ENCODE measurements around the gene MARCHF3.
"Not testable (repeated sequence)": the region's sequence is repeated elsewhere in the genome, so short reads cannot be mapped to it uniquely, and the experiment has no call there.

MARCHF3 gene

DNA sequence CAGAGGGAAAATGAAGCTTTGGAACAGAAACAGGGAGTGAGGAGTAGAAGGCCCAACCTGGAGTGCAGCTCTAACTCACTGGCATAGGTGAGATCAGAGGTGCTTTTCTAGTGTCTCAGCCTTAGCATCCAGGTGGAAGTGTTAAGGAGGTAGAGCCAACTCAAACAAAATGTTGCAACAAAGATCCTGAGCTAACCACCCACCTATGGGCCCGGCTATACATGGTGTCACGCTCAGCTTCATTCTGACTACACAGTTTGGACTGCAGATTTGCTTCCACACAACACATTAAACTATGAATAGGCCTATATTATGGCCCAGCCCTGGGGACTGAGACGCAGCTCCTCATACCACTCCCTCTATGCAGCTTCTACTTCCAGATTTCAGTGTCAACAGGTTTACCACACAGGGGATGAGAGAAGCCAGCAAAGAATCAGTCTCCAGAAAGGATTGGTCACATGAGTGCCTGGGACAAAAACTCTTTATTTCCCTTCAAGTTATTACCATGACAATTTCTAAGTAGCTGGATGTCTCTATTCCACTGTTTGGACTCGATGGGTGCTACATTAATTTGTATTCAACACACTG lies 34.0 kb upstream of the MARCHF3 start:
- Histone ChIP-seq H3K36me3 (ENCODE audit: control insufficient read depth, insufficient read depth, low read length) (no peaks in the 10 kb centered on the region), H3K27me3 (ENCODE audit: control insufficient read depth, insufficient read depth, low read length) (no peaks in the 10 kb centered on the region), H3K4me3 (ENCODE audit: low read depth, low read length) (no peak overlapping the region), H3K4me1 (ENCODE audit: control insufficient read depth, insufficient read depth, low read length) (peaks cover 6% of the 10 kb centered on the region), H3K9me3 (ENCODE audit: control insufficient read depth, insufficient read depth, low read depth, low read length) (no peaks in the 10 kb centered on the region), H3K27ac (ENCODE audit: low read depth, low read length) (no peak overlapping the region), H3K9ac (ENCODE audit: low read length) (no peak overlapping the region)

DNA sequence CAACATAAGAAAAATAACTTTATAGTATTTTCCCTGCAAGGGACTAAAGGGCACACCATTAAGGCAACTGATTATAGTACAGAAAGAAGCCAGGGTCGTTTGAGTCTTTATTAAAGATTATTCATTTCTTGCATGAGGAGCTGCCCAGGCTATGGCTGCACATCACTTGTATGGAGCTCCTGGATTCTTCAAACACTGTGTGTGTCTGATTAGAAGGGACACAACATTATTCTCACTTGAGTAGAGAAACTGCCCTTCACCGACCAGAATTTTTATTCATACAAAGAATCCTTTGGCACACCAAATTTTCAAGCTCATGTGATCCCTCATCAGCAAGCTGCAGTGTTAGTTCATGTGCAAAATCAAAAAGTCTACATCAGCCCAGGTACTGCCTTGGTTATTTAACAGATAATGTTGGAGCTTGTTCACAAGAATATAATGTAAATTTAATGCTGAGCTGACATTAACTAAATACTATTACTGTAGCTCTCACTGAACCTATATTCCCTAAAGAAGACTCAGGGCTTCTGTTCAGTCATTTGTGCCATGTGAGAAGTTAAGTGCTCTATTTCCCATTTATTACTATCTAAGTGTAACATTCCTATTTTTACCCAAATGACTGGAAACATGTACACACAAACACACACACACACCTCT lies 33.0 kb upstream of the MARCHF3 start:
- Histone ChIP-seq H3K9ac (ENCODE audit: low read length) (no peak overlapping the region), H3K4me1 (ENCODE audit: control insufficient read depth, insufficient read depth, low read length) (peaks cover 4% of the 10 kb centered on the region), H3K4me3 (ENCODE audit: low read depth, low read length) (no peak overlapping the region), H3K27me3 (ENCODE audit: control insufficient read depth, insufficient read depth, low read length) (no peaks in the 10 kb centered on the region), H3K27ac (ENCODE audit: low read depth, low read length) (no peak overlapping the region), H3K36me3 (ENCODE audit: control insufficient read depth, insufficient read depth, low read length) (no peaks in the 10 kb centered on the region), H3K9me3 (ENCODE audit: control insufficient read depth, insufficient read depth, low read depth, low read length) (no peaks in the 10 kb centered on the region)

DNA sequence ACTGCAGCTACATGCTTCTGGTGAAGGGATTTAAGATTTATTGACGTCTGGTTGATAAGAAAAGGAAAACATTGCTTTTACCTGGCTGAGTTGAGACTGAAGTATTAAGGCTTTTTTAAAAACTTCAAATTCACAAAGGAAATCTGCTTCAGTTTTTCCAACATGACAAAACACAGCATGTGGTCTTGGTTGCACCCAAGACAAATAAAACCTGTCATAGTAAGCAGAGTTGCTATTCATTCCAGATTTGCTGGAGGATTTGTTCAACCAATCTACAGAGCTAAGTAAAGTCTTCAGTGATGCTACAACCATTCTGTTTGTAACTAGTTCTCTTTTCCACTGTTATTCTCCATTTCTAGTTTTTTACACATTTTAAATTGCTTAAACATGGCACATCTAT lies 31.6 kb upstream of the MARCHF3 start:
- Histone ChIP-seq H3K27ac (ENCODE audit: low read depth, low read length) (no peak overlapping the region), H3K9me3 (ENCODE audit: control insufficient read depth, insufficient read depth, low read depth, low read length) (no peaks in the 10 kb centered on the region), H3K4me1 (ENCODE audit: control insufficient read depth, insufficient read depth, low read length) (peaks cover 4% of the 10 kb centered on the region), H3K4me3 (ENCODE audit: low read depth, low read length) (no peak overlapping the region), H3K36me3 (ENCODE audit: control insufficient read depth, insufficient read depth, low read length) (no peaks in the 10 kb centered on the region), H3K9ac (ENCODE audit: low read length) (no peak overlapping the region), H3K27me3 (ENCODE audit: control insufficient read depth, insufficient read depth, low read length) (no peaks in the 10 kb centered on the region)

DNA sequence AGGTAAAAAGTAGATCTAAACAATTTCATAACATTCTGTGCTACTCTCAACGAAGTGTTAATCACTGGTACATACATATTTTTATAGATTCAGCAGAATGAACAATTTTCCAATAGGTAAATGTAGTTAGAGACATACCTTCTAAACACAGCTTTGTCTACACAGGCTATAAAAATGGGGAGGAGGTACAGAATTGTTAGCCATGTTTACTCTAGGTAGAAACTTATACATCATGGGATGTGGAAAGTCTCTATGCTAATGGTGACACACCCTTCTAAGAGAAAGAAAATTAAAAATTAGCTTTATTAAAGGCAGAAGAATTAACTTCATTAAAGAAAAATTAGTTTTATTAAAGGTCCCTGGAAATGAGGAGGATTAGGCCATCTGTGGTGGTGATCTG lies 31.2 kb upstream of the MARCHF3 start:
- Histone ChIP-seq H3K9ac (ENCODE audit: low read length) (no peak overlapping the region), H3K36me3 (ENCODE audit: control insufficient read depth, insufficient read depth, low read length) (no peaks in the 10 kb centered on the region), H3K9me3 (ENCODE audit: control insufficient read depth, insufficient read depth, low read depth, low read length) (peaks cover 2% of the 10 kb centered on the region), H3K27ac (ENCODE audit: low read depth, low read length) (no peak overlapping the region), H3K4me3 (ENCODE audit: low read depth, low read length) (no peak overlapping the region), H3K4me1 (ENCODE audit: control insufficient read depth, insufficient read depth, low read length) (peaks cover 4% of the 10 kb centered on the region), H3K27me3 (ENCODE audit: control insufficient read depth, insufficient read depth, low read length) (no peaks in the 10 kb centered on the region)

DNA sequence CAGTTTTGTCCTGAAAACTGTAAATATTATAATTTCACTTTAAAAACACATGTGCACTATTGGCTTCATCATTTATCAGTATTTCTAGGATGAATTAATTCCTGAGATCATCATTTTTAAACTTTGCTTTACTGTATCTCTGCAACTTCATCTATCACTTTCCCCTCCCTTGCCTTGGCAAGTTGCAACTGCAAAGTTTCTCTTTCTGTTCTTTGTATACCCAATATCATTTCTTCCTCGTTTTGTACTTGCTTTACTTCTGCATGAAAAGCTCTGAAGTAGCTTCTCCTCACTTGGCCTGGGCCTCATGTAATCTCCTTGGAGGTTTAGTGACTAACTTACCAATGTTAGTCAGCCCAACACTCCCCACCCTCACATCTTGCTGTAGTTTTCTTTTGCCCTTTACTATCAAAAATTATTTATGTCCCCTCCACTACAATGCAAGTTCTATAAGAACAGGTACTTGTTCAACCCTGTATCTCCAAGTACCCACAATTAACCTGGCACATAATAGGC lies 30.2 kb upstream of the MARCHF3 start:
- H3K4me3 ChIP-seq (ENCODE audit: low read depth, low read length) = no peak overlapping the region
- no peaks in the 10 kb centered on the region for H3K27me3 ChIP-seq (ENCODE audit: control insufficient read depth, insufficient read depth, low read length)
- no peak overlapping the region for H3K27ac ChIP-seq (ENCODE audit: low read depth, low read length)
- H3K9ac ChIP-seq (ENCODE audit: low read length) = no peak overlapping the region
- peaks cover 9% of the 10 kb centered on the region for H3K9me3 ChIP-seq (ENCODE audit: control insufficient read depth, insufficient read depth, low read depth, low read length)
- peaks cover 4% of the 10 kb centered on the region for H3K4me1 ChIP-seq (ENCODE audit: control insufficient read depth, insufficient read depth, low read length)
- H3K36me3 ChIP-seq (ENCODE audit: control insufficient read depth, insufficient read depth, low read length) = no peaks in the 10 kb centered on the region

DNA sequence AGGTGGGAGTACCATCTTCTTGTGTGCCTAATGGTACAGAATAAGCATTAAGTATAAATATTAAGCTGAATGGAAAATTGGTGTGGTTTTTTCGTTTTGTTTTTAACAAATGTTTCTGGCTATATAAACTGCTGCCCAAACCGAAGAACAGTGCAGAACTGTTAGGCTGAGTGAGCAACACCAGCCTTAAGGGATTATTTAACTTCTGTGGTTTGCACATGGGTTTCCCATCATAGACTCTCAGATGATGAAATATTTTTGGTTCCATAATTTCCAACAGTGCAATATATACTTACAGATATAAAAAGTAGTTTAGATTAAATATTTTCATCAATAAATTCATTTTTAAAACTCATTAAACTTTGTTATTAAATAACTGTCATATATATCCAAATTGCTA lies 26.5 kb upstream of the MARCHF3 start:
- Histone ChIP-seq H3K4me1 (ENCODE audit: control insufficient read depth, insufficient read depth, low read length) (peaks cover under 1% of the 10 kb centered on the region; the same call in 1 of the 2 replicates), H3K27ac (ENCODE audit: low read depth, low read length) (no peak overlapping the region), H3K9ac (ENCODE audit: low read length) (no peak overlapping the region), H3K27me3 (ENCODE audit: control insufficient read depth, insufficient read depth, low read length) (no peaks in the 10 kb centered on the region), H3K4me3 (ENCODE audit: low read depth, low read length) (no peak overlapping the region), H3K36me3 (ENCODE audit: control insufficient read depth, insufficient read depth, low read length) (no peaks in the 10 kb centered on the region), H3K9me3 (ENCODE audit: control insufficient read depth, insufficient read depth, low read depth, low read length) (peaks cover 9% of the 10 kb centered on the region)

DNA sequence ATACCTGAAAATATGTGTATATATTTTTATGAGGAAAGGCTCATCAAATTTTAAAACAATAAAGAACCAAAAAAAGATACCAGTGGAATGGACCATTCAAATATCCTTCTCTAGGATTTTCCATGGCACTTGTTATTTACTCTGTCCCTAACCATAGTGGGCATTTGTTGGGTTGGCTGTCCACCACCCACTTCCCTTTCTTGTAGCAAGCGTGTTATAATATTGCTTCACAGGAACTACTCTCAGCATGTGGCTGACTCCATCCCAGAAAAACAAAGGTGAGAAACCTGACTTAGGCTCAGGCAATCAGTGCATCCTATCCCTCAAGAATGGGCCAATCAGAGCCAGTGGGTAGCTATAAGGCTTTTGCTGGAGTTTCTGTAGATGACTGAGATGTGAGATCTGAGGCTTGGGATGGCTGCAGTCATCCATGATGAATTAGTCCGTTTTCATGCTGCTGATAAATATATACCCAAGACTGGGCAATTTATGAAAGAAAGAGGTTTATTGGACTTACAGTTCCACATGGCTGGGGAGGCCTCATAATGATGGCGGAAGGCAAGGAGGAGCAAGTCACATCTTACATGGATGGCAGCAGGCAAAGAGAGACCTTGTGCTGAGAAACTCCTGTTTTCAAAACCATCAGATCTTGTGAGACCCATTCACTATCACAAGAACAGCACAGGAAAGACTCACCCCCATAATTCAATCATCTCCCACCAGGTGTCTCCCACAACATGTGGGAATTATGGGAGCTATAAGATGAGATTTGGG lies 25.7 kb upstream of the MARCHF3 start:
- Histone ChIP-seq H3K9ac (ENCODE audit: low read length) (no peak overlapping the region), H3K36me3 (ENCODE audit: control insufficient read depth, insufficient read depth, low read length) (no peaks in the 10 kb centered on the region), H3K4me3 (ENCODE audit: low read depth, low read length) (no peak overlapping the region), H3K4me1 (ENCODE audit: control insufficient read depth, insufficient read depth, low read length) (no peaks in the 10 kb centered on the region), H3K27me3 (ENCODE audit: control insufficient read depth, insufficient read depth, low read length) (no peaks in the 10 kb centered on the region), H3K9me3 (ENCODE audit: control insufficient read depth, insufficient read depth, low read depth, low read length) (peaks cover 9% of the 10 kb centered on the region), H3K27ac (ENCODE audit: low read depth, low read length) (no peak overlapping the region)

DNA sequence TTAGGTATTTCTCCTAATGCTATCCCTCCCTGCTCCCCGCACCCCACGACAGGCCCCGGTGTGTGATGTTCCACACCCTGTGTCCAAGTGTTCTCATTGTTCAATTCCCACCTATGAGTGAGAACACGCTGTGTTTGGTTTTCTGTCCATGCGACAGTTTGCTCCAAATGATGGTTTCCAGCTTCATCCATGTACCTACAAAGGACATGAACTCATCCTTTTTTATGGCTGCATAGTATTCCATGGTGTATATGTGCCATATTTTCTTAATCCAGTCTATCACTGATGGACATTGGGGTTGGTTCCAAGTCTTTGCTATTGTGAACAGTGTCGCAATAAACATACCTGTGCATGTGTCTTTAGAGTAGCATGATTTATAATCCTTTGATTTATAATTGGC lies 23.2 kb upstream of the MARCHF3 start:
- not testable (repeated sequence) for H3K9me3 ChIP-seq (ENCODE audit: control insufficient read depth, insufficient read depth, low read depth, low read length); H3K4me3 ChIP-seq (ENCODE audit: low read depth, low read length); H3K27ac ChIP-seq (ENCODE audit: low read depth, low read length); H3K4me1 ChIP-seq (ENCODE audit: control insufficient read depth, insufficient read depth, low read length); H3K36me3 ChIP-seq (ENCODE audit: control insufficient read depth, insufficient read depth, low read length); H3K27me3 ChIP-seq (ENCODE audit: control insufficient read depth, insufficient read depth, low read length); H3K9ac ChIP-seq (ENCODE audit: low read length)

DNA sequence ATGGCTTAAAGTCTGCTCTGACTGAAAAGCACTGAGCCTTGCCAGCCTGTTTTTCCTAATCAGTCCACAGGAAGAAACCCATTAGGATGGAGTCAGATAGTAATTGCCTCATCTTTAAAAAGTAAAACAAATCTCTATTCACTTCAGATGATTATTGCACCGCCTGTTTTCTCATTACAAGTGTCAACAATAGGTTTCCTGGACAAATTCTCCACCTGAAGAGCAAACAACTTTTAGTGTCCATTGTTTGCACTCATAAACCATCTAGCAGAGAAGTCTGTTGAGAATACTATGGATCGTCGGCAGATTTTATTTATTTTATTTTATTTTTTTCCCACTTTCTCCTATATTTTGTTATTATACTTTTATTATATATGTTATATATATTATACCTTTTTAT lies 22.7 kb upstream of the MARCHF3 start:
- no peak overlapping the region for H3K27ac ChIP-seq (ENCODE audit: low read depth, low read length)
- no peak overlapping the region for H3K9ac ChIP-seq (ENCODE audit: low read length)
- H3K27me3 ChIP-seq (ENCODE audit: control insufficient read depth, insufficient read depth, low read length) = no peaks in the 10 kb centered on the region
- no peaks in the 10 kb centered on the region for H3K36me3 ChIP-seq (ENCODE audit: control insufficient read depth, insufficient read depth, low read length)
- peaks cover 9% of the 10 kb centered on the region for H3K9me3 ChIP-seq (ENCODE audit: control insufficient read depth, insufficient read depth, low read depth, low read length)
- no peaks in the 10 kb centered on the region for H3K4me1 ChIP-seq (ENCODE audit: control insufficient read depth, insufficient read depth, low read length)
- H3K4me3 ChIP-seq (ENCODE audit: low read depth, low read length) = no peak overlapping the region

DNA sequence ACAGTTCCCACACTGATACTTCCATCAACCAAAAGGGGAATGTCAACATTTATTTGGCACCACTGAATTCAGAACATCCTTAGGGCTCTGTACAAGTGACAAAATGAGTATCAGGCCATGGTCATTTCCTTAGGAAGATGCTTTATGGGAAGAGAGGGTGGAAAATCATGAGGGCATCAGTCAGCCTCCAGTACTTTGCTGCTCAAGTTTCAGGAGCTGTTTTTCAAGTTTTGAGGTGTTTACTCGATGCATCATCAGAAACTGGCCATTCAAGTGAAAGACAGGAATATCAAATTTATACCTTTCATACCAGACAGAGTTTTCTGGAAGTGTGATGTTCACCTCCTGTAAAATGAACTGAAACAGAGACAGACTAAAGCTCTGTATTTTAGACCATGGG lies 21.2 kb upstream of the MARCHF3 start:
- no peaks in the 10 kb centered on the region for H3K27me3 ChIP-seq (ENCODE audit: control insufficient read depth, insufficient read depth, low read length)
- no peak overlapping the region for H3K4me3 ChIP-seq (ENCODE audit: low read depth, low read length)
- no peak overlapping the region for H3K9ac ChIP-seq (ENCODE audit: low read length)
- H3K27ac ChIP-seq (ENCODE audit: low read depth, low read length) = no peak overlapping the region
- H3K36me3 ChIP-seq (ENCODE audit: control insufficient read depth, insufficient read depth, low read length) = no peaks in the 10 kb centered on the region
- H3K4me1 ChIP-seq (ENCODE audit: control insufficient read depth, insufficient read depth, low read length) = no peaks in the 10 kb centered on the region
- H3K9me3 ChIP-seq (ENCODE audit: control insufficient read depth, insufficient read depth, low read depth, low read length) = peaks cover 8% of the 10 kb centered on the region
